Lung (tissue), 4 donors: ENCODE results near the gene RAD23B. TPM values are rescaled to one million over a fixed set of nuclear protein-coding genes. Genes with fewer than 3 reads are reported as not detected.

Experiments
- polyA plus RNA-seq, 2 donors: library from polyadenylated mRNA; stranded (reverse); fragments of 200-250 nt; gene quantifications; one replicate each; pipeline ENCODE4 v1.2.1, GENCODE V29; 2013
- total RNA-seq, 2 donors: library from RNA; depleted of rRNA in 1 of 2; stranded (reverse); fragments of >200 nt in 1 of 2; gene quantifications; one replicate each; pipeline ENCODE4 v1.2.1, GENCODE V29; 2014 to 2021
- donor health status: Bipolar disorder and iron deficiency.
- donor health status: healthy.
- donor health status: DM: yes; HTN: yes; CAD: no.

The RAD23B gene
- total and polyA plus RNA-seq, 4 donors, result 37.9 to 114 (median 62.3) TPM

Other genes with a start within 250 kb of the RAD23B start
- 10 to 100 TPM; 61.0 to 80.7 TPM for gene KLF4, start 206.5 kb downstream of the RAD23B start, total RNA-seq
- 10 to 100 TPM; 23.3 to 75.0 TPM for gene KLF4, start 206.5 kb downstream of the RAD23B start, polyA plus RNA-seq